ENCODE measurements around the gene STYXL1. TPM values are rescaled to one million over a fixed set of nuclear protein-coding genes. Genes with fewer than 3 reads are reported as not detected.

STYXL1 gene
- total and polyA plus RNA-seq, 9 donors, result 15.2 to 29.7 (median 21.3) TPM

Other genes starting within 250 kb of the STYXL1 start
- gene CCL24, start 234.2 kb downstream of the STYXL1 start, total RNA-seq, result 0.13 TPM
- gene CCL24, start 234.2 kb downstream of the STYXL1 start, polyA plus RNA-seq (ENCODE audit: insufficient read depth in 1 of 8, insufficient read length in 8 of 8, low replicate concordance in 1 of 8), result 1 to 10 TPM in 1 of 8 donors, under 1 TPM in 2, not detected in 5; 0.67 to 1.2 (median 0.69) TPM
- gene RHBDD2, start 169.0 kb downstream of the STYXL1 start, total RNA-seq, result 9.1 TPM
- gene RHBDD2, start 169.0 kb downstream of the STYXL1 start, polyA plus RNA-seq (ENCODE audit: insufficient read depth in 1 of 8, insufficient read length in 8 of 8, low replicate concordance in 1 of 8), result 10 to 100 TPM; 18.9 to 27.2 (median 21.2) TPM
- 33.2 TPM for gene POR, start 132.8 kb downstream of the STYXL1 start, total RNA-seq
- gene POR, start 132.8 kb downstream of the STYXL1 start, polyA plus RNA-seq (ENCODE audit: insufficient read depth in 1 of 8, insufficient read length in 8 of 8, low replicate concordance in 1 of 8), result 10 to 100 TPM; 30.4 to 42.7 (median 35.5) TPM
- gene TMEM120A, start 53.4 kb downstream of the STYXL1 start, total RNA-seq, result 11.1 TPM
- gene TMEM120A, start 53.4 kb downstream of the STYXL1 start, polyA plus RNA-seq (ENCODE audit: insufficient read depth in 1 of 8, insufficient read length in 8 of 8, low replicate concordance in 1 of 8), result 10 to 100 TPM; 32.3 to 62.6 (median 41.8) TPM
- gene MDH2, start 106 bp upstream of the STYXL1 start, total RNA-seq, result 59.8 TPM
- gene MDH2, start 106 bp upstream of the STYXL1 start, polyA plus RNA-seq (ENCODE audit: insufficient read depth in 1 of 8, insufficient read length in 8 of 8, low replicate concordance in 1 of 8), result 100 to 1,000 TPM; 194 to 272 (median 248) TPM
- gene SRRM3, start 153.9 kb upstream of the STYXL1 start, total RNA-seq, result 0.31 TPM
- gene SRRM3, start 153.9 kb upstream of the STYXL1 start, polyA plus RNA-seq (ENCODE audit: insufficient read depth in 1 of 8, insufficient read length in 8 of 8, low replicate concordance in 1 of 8), result under 1 TPM; 0.43 to 0.79 (median 0.53) TPM

All from muscle of leg (tissue), 9 donors.